GM21423 (cell line): ENCODE measurements around the gene SCRT2.
"Not testable (repeated sequence)": the region's sequence is repeated elsewhere in the genome, so short reads cannot be mapped to it uniquely, and the experiment has no call there.

ENCODE experiments used
- ATAC-seq: cut with Tn5 transposase; IDR thresholded peaks from one replicate; pipeline ENCODE4 v1.9.1; 2021; ENCODE audit warnings: mild to moderate bottlenecking, moderate library complexity; ENCODE audit not compliant: unreplicated experiment

SCRT2 gene

GRCh38 chr20:701401-702129, 26.0 kb upstream of the SCRT2 start:
- no peak for ATAC-seq

- no peak for ATAC-seq
Observed at GRCh38 chr20:699811-700338, 24.3 kb upstream of the SCRT2 start.

- no peak for ATAC-seq
Observed at GRCh38 chr20:699342-699741, 23.7 kb upstream of the SCRT2 start.

- ATAC-seq = no peak
Observed at GRCh38 chr20:698276-698675, 22.7 kb upstream of the SCRT2 start.

- ATAC-seq = no peak
Observed at GRCh38 chr20:697826-698225, 22.2 kb upstream of the SCRT2 start.

- ATAC-seq = no peak
Observed at GRCh38 chr20:695165-695866, 19.7 kb upstream of the SCRT2 start.

GRCh38 chr20:694496-694895, 18.9 kb upstream of the SCRT2 start:
- ATAC-seq = no peak

- not testable (repeated sequence) for ATAC-seq
Observed at GRCh38 chr20:693786-694185, 18.2 kb upstream of the SCRT2 start.

- no peak for ATAC-seq
Observed at GRCh38 chr20:692044-692443, 16.4 kb upstream of the SCRT2 start.

- ATAC-seq = no peak
Observed at GRCh38 chr20:689947-690346, 14.3 kb upstream of the SCRT2 start.

GRCh38 chr20:689348-689747, 13.7 kb upstream of the SCRT2 start:
- ATAC-seq = no peak

- no peak for ATAC-seq
Observed at GRCh38 chr20:688809-689212, 13.2 kb upstream of the SCRT2 start.

- ATAC-seq = no peak
Observed at GRCh38 chr20:687468-688203, 12.0 kb upstream of the SCRT2 start.

GRCh38 chr20:684676-685319, 9.2 kb upstream of the SCRT2 start:
- no peak for ATAC-seq

GRCh38 chr20:682123-682522, 6.5 kb upstream of the SCRT2 start:
- ATAC-seq = no peak

GRCh38 chr20:680638-681187, 5.1 kb upstream of the SCRT2 start:
- ATAC-seq = no peak

GRCh38 chr20:677957-678356, 2.4 kb upstream of the SCRT2 start:
- no peak for ATAC-seq

GRCh38 chr20:676967-677366, 1.4 kb upstream of the SCRT2 start:
- ATAC-seq = no peak

GRCh38 chr20:676315-676937, 824 bp upstream of the SCRT2 start:
- ATAC-seq = no peak

- no peak for ATAC-seq
Observed at GRCh38 chr20:675033-675452, 559 bp downstream of the SCRT2 start.
